Endodermal cell (in vitro differentiated cells): Measurements from ENCODE around the gene COL9A3. TPM values are rescaled to one million over a fixed set of nuclear protein-coding genes. Genes with fewer than 3 reads are reported as not detected.

Experiments used
- DNase-seq: peaks from one replicate; pipeline ENCODE4 v3.0.0-alpha.2; 2017
- H3K27ac ChIP-seq: 2 replicates; pipeline ENCODE4 v1.5.1; 2013; ENCODE audit warnings: mild to moderate bottlenecking, low read depth, low read length, moderate library complexity
- H3K27me3 ChIP-seq: 2 replicates; pipeline ENCODE4 v1.6.1; 2013; ENCODE audit warnings: mild to moderate bottlenecking, low read length, moderate library complexity; ENCODE audit not compliant: insufficient read depth, control insufficient read depth, poor library complexity, severe bottlenecking
- H3K36me3 ChIP-seq: 2 replicates; pipeline ENCODE4 v1.7.0; 2013; ENCODE audit warnings: mild to moderate bottlenecking, low read length, moderate library complexity; ENCODE audit not compliant: control insufficient read depth, insufficient read depth
- H3K4me1 ChIP-seq: one replicate; pipeline ENCODE4 v1.7.0; 2013; ENCODE audit warnings: low read length; ENCODE audit not compliant: control insufficient read depth, insufficient read depth
- H3K4me3 ChIP-seq: 2 replicates; pipeline ENCODE4 v1.5.1; 2013; ENCODE audit warnings: mild to moderate bottlenecking, low read length, moderate library complexity
- H3K9ac ChIP-seq: 2 replicates; pipeline ENCODE4 v1.6.1; 2013; ENCODE audit warnings: mild to moderate bottlenecking, low read length, moderate library complexity; ENCODE audit not compliant: poor library complexity, severe bottlenecking; ENCODE audit errors: extremely low read depth
- H3K9me3 ChIP-seq: 2 replicates; pipeline ENCODE4 v1.6.1; 2013; ENCODE audit warnings: mild to moderate bottlenecking, low read length, moderate library complexity; ENCODE audit not compliant: control insufficient read depth
- H3K27ac Mint-ChIP-seq: 2 replicates; pipeline ENCODE4 v1.8.0; 2020; ENCODE audit warnings: mixed read lengths
- H3K27me3 Mint-ChIP-seq: 2 replicates; pipeline ENCODE4 v1.8.0; 2021; ENCODE audit warnings: mild to moderate bottlenecking, mixed read lengths; ENCODE audit not compliant: insufficient read depth
- H3K36me3 Mint-ChIP-seq: 2 replicates; pipeline ENCODE4 v1.8.0; 2020; ENCODE audit warnings: low read depth, mixed read lengths
- H3K4me1 Mint-ChIP-seq: 2 replicates; pipeline ENCODE4 v1.8.0; 2020; ENCODE audit warnings: mixed read lengths
- H3K4me3 Mint-ChIP-seq: 2 replicates; pipeline ENCODE4 v1.8.0; 2020; ENCODE audit warnings: mild to moderate bottlenecking, moderate library complexity, mixed read lengths
- H3K9me3 Mint-ChIP-seq: 2 replicates; pipeline ENCODE4 v1.8.0; 2020; ENCODE audit warnings: mild to moderate bottlenecking, mixed read lengths
- CTCF ChIP-seq: fragments of 200-600 bp; sonication (generic); conservative IDR thresholded peaks from 2 replicates; pipeline ENCODE4 v1.5.0; 2021; ENCODE audit warnings: antibody characterized with exemption, mild to moderate bottlenecking
- WGBS, 2 experiments: methylation state at CpG; one replicate each; pipeline versions ENCODE4 v1.1.5 to v1.1.7; 2013; ENCODE audit warnings: missing lambda C conversion rate in 2 of 2, mixed read lengths in 1 of 2; ENCODE audit not compliant: insufficient coverage in 1 of 2, insufficient read length in 1 of 2; 5-methylcytosine and 5-hydroxymethylcytosine counted together
- total RNA-seq, 2 donors: library from RNA; stranded (reverse); fragmentation: NEBNext Ultra II Directional in 1 of 2; extraction: Animal tissue kit (Norgen Biotek cat#: 25700) in 1 of 2; gene quantifications; 2 replicates in 1 of 2; 3 replicates in 1 of 2; pipeline ENCODE4 v1.2.1, GENCODE V29; 2021

Gene COL9A3
- total RNA-seq, 2 donors from 2014 or later: 48.9 to 133 TPM

- no peak overlapping the region for H3K4me3 Mint-ChIP-seq
- H3K36me3 Mint-ChIP-seq: peaks cover 26% of the 10 kb centered on the region
- H3K9me3 Mint-ChIP-seq: no peaks in the 10 kb centered on the region
Observed at GRCh38 chr20:62801284-62802010, 15.4 kb upstream of the COL9A3 start.

GRCh38 chr20:62802026-62802712, 14.7 kb upstream of the COL9A3 start:
- Mint-ChIP-seq H3K36me3 (peaks cover 26% of the 10 kb centered on the region), H3K27me3 (peaks cover 4% of the 10 kb centered on the region), H3K27ac (no peak overlapping the region), H3K9me3 (no peaks in the 10 kb centered on the region), H3K4me3 (no peak overlapping the region), H3K4me1 (no peaks in the 10 kb centered on the region)
- Histone ChIP-seq H3K4me3 (no peak overlapping the region), H3K27ac (no peak overlapping the region), H3K4me1 (peaks cover 2% of the 10 kb centered on the region), H3K9ac (no peak overlapping the region), H3K27me3 (no peaks in the 10 kb centered on the region), H3K9me3 (no peaks in the 10 kb centered on the region), H3K36me3 (peaks cover 27% of the 10 kb centered on the region)
- DNase-seq: no peak
- no peak for TF ChIP-seq CTCF
- WGBS, 2 experiments: 91 to 92% methylated on average over 20 to 22 of the region's 22 CpGs

More at GRCh38 chr20:62801284-62802010, 15.4 kb upstream of the COL9A3 start:
- H3K27me3 ChIP-seq: no peaks in the 10 kb centered on the region
- DNase-seq: no peak
- H3K4me1 ChIP-seq: peaks cover 4% of the 10 kb centered on the region
- no peaks in the 10 kb centered on the region for H3K4me1 Mint-ChIP-seq
- peaks cover 27% of the 10 kb centered on the region for H3K36me3 ChIP-seq
- no peak overlapping the region for H3K27ac Mint-ChIP-seq
- peaks cover 4% of the 10 kb centered on the region for H3K27me3 Mint-ChIP-seq
- no peaks in the 10 kb centered on the region for H3K9me3 ChIP-seq
- TF ChIP-seq CTCF: no peak
- H3K4me3 ChIP-seq: no peak overlapping the region
- no peak overlapping the region for H3K9ac ChIP-seq
- H3K27ac ChIP-seq: no peak overlapping the region
- 92 to 93% methylated on average over 12 to 15 of the region's 15 CpGs for WGBS, 2 experiments

GRCh38 chr20:62804021-62804626, 12.7 kb upstream of the COL9A3 start:
- Histone ChIP-seq H3K36me3 (peaks cover 30% of the 10 kb centered on the region), H3K9ac (no peak overlapping the region), H3K4me3 (peak overlapping the region; percentile 62), H3K27me3 (no peaks in the 10 kb centered on the region), H3K27ac (no peak overlapping the region), H3K9me3 (no peaks in the 10 kb centered on the region), H3K4me1 (no peaks in the 10 kb centered on the region)
- H3K27me3 Mint-ChIP-seq: peaks cover 4% of the 10 kb centered on the region
- TF ChIP-seq CTCF: no peak
- no peaks in the 10 kb centered on the region for H3K9me3 Mint-ChIP-seq
- peak overlapping the region; percentile 74 for H3K4me3 Mint-ChIP-seq
- DNase-seq: no peak
- WGBS, 2 experiments: 39 to 59% methylated on average over 12 to 23 of the region's 25 CpGs
- peaks cover 21% of the 10 kb centered on the region for H3K36me3 Mint-ChIP-seq
- H3K27ac Mint-ChIP-seq: no peak overlapping the region
- H3K4me1 Mint-ChIP-seq: no peaks in the 10 kb centered on the region
